ENCODE data around the gene RAPGEF1.
"Not testable (repeated sequence)": the region's sequence is repeated elsewhere in the genome, so short reads cannot be mapped to it uniquely, and the experiment has no call there.

Gene RAPGEF1

GRCh38 chr9:131728546-131728910 is 11.3 kb downstream of the RAPGEF1 start:
- DNase-seq, result no peak

DNA sequence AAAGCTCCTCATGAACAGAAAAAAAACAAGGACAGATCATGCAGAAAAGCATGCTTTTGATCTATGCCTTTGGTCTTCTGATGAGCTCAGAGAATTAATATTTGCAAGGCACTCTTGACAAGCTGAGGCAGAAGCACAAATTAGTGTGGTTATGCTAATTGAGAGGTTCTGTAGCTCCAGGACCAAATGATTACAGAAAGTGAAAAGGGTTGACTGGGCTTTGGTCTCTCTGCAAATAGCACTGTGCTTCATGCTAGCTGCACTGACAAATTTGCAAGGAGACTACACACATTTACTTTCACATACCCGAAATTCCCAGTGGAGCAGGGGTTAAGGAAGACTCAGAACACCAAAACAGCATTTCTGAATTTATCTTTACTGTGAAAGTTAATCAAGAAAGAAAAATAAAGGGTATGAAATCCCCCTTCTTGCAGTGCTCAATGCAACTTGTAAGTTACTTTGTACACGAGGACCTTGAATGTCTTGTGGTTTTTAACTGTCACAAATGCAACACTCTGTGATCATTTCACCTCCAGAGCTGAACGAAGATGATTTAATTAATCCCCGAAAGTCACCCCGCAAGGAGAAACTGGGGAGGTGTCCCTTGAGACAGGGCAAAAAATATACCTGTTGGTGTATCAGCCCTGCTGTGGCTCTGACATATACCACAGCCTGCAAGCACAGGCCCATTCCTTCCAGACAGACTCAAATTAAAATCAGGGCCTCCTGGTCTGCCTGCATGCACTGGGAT is 11.9 kb downstream of the RAPGEF1 start:
- no peak for DNase-seq

DNA sequence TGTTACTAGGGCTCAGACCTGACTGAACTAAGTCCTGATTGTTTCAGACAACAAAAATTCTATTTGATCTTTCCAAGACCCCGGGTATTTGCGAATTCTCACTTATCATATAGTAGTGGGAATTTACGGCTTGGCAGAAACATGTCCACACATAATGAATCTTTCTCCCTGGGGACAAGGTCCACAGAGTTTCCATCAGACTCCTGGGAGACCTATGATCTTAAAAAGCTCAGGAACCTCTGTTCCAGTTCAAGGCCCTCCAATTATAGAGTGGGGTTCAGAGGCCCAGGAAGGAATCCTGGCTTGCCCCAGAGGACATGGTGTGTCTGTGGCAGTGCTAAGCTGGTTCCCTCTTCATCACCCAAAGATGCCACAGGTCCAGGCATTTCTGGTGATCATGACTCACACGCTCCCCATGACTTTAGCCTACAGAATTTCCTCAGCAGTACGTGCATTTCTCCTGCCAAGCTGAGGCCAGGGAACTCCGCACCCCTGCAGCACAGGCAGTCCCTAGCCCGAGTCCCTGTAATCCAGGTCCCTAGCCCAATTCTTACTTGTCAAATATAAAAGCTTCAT is 12.6 kb downstream of the RAPGEF1 start:
- DNase-seq, result no peak

DNA sequence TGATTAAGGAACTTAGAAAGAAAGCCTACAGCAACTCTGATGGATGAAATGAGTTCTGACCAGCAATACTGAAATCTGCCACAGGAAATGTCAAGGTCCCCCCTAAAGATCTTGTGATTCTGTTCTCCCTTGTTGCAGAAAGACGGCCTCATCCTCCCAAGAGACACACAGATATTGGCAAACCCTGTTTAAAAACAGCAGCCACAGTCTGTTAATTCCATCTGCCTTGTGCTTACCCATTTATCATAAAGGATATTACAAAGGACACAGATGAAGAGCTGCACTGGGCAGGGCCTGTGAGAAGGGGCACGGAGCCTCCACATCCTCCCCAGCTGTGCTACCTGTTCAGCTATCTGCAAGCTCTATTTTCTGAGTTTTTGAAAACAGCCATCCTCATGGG is 15.2 kb downstream of the RAPGEF1 start:
- no peak for DNase-seq

- DNase-seq, result no peak
Measured at GRCh38 chr9:131723632-131724031, 16.2 kb downstream of the RAPGEF1 start.

- no peak for DNase-seq
Measured at GRCh38 chr9:131722255-131722654, 17.6 kb downstream of the RAPGEF1 start.

GRCh38 chr9:131721076-131721475 is 18.8 kb downstream of the RAPGEF1 start:
- no peak for DNase-seq

DNA sequence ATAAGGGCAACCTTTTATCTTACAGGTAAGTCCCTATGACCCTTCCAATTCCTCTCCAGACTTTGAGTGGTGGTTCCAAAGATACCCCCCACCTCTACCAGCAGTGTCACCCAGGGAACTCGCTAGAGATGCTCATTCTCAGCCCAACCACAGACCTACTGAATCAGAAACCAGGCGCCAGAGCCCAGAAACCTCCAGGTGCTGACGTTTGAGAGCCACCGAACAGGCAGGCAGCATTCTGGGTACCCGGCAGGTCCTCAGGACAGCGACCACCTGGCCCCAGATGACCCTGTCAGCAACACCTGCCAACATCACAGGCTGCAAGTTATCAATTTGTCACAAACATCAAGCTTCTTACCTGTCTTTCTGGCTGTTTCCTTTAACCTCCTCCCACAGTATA is 19.5 kb downstream of the RAPGEF1 start:
- DNase-seq, result no peak

- DNase-seq, result no peak
Measured at GRCh38 chr9:131719262-131719908, 20.5 kb downstream of the RAPGEF1 start.

DNA sequence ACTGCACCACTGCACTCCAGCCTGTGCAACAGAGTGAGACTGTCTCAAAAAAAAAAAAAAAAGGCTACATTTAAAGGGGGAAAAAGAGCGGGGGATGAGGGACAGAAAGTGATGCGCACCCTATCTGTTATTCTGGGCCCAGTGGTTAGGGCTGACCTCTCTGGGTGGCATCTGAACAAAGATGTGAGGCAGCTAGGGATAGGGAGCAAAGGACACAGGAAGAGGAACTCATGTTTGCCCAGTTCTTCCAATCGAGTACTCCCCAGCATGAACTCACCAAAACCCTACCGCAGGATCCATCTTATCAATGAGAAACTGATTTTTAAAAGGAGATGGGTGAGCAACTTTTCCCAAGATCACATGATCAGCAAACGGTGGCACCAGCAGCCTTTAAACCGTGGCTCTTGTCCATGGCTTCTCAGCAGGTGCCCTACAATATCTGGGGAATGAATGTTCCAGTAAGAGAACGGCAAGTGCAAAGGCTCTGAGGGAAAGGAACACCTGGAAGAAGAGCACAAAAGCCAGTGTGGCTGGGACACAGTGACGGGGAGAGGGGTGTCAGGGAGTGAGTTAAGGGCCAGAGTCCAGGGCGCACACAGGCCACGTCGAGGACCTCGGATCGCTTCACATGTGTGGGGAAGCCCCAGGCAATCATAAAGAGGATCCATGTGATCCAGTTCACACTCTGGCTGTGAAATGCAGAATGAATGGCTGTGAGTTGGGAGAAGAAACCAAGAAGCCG is 22.0 kb downstream of the RAPGEF1 start:
- DNase-seq, result no peak

DNA sequence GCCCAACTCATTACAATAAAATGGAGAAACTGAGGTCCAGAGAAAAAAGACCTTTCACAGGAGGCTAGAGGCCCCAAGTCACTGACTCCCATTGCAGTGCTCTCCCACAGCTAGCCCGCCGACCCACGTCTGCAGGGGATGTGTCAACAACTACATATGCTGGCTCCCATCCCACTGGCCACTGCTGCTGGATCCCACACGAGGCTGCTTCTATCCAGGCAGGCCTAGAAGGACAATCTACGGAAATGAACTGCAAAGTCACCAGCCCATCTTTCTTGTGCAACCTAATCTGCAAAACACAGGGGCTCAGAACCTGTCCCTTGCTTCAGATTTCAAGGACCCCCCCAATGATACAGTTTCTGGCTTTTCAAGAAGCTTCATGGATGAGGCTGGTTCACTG is 24.0 kb downstream of the RAPGEF1 start:
- DNase-seq, result no peak

GRCh38 chr9:131714821-131715220 is 25.1 kb downstream of the RAPGEF1 start:
- DNase-seq, result no peak

- no peak for DNase-seq
Measured at GRCh38 chr9:131714161-131714646, 25.7 kb downstream of the RAPGEF1 start.

GRCh38 chr9:131713016-131713415 is 26.9 kb downstream of the RAPGEF1 start:
- DNase-seq, result no peak

GRCh38 chr9:131712151-131712716 is 27.6 kb downstream of the RAPGEF1 start:
- DNase-seq, result no peak

- DNase-seq, result no peak
Measured at GRCh38 chr9:131709771-131710431, 30.0 kb downstream of the RAPGEF1 start.

DNA sequence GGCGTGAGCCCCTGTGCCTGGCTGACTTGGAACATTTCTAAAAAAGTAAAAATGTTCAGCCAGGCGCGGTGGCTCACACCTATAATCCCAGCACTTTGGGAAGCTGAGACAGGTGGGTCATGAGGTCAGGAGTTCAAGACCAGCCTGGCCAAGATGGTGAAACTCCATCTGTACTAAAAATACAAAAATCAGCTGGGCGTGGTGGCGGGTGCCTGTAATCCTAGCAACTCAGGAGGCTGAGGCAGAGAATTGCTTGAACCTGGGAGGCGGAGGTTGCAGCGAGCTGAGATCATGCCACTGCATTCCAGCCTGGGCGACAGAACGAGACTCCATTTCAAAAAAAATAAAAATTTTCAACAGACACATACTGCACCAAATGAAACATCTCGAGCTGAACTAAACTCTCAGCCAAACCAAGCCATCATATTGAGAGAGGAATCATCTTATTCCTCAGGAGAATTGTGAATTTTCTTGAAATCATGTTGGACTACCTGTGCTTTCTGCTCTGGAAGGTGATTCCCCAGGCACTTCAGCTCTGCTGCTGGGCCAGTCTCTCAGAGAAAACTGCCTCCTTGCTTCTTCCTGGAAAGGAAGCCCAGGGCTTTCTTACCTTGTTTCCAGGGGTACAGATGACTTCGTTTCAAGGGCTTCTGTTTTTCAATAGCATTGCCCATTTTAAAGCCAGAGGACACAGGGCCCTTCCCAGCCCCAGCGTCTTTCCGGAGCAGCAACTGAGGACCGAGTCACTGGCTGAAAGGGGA is 30.7 kb downstream of the RAPGEF1 start:
- DNase-seq, result not testable (repeated sequence)

DNA sequence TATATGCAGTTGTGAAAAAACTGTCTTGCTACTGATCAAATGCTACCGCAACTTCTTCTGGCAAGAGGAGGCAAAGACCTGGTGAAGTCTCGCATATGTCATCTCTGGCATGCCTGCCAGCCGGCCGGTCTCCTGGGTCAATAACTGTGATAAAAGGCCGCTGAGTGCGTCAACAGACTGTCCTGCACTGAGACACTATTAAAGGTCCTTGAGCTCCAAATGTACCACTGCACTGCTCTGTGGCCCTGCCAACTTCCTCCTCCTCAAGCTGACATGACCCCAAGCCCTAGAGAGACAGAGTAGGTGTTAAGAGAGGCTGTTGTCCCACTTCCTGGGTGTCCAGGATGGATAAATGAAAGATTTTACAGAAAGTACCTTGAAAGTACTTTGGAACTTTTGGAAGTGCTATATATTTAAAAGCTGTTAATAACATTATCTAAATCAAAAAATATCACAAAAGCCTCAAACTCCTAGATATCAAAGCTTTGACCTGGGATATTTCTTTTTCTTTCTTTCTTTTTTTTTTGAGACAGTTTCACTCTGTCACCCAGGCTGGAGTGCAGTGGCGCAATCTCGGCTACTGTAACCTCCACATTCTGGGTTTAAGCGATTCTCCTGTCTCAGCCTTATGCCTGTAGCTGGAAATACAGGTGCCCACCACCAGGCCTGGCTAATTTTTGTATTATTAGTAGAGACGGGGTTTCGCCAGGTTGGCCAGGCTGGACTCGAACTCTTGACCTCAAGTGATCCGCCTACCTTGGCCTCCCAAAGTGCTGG is 31.5 kb downstream of the RAPGEF1 start:
- no peak for DNase-seq

DNA sequence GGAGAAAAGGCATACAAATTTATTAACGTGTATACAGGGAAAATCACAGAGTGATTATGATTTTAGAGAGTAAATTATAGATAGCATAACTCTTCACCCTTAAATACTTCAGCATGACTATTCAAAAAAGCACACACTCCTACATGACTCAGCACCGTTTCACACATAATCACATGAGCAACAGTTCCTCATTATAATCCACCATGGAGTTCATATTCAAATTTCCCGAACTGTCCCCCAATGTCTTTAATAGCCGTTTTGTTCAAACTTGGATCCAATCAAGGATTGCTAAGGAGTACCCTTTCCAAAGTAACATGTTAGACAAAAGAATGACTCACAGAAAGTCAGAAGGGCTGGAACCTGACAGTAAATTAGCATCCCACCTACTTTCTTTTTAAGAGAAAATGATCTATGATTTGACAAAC is 32.1 kb downstream of the RAPGEF1 start:
- DNase-seq, result no peak

- no peak for DNase-seq
Measured at GRCh38 chr9:131707050-131707449, 32.8 kb downstream of the RAPGEF1 start.

DNA sequence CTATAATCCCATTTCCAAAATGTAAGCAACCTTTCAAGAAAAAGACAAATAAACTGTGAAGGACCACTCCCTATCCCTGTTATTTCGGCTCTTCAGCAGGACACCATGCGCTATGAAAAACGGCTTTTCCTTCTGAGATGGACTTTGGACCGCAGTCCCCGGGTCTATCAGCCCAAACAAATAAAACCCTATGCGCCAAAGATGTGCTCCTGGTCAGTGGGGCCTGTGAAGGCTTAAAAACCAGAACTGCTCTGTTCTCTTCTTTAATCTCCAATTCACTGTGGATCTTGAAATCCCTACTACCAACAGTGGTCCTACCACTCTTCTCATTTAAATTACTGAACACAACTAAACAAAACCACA is 33.3 kb downstream of the RAPGEF1 start:
- no peak for DNase-seq
